CD14-positive monocyte (primary cell): ENCODE results near the gene ARFGAP1. TPM values are rescaled to one million over a fixed set of nuclear protein-coding genes. Genes with fewer than 3 reads are reported as not detected.

Experiments
- DNase-seq, 3 donors: peaks; one replicate each; pipeline ENCODE4 v3.0.0-alpha.2; 2011 to 2022
- H2AFZ ChIP-seq: 2 replicates; pipeline ENCODE4 v1.6.0; 2012; ENCODE audit warnings: mild to moderate bottlenecking, low read depth, low read length, inconsistent platforms; ENCODE audit not compliant: insufficient read depth, poor library complexity, severe bottlenecking
- H3K27ac ChIP-seq, 2 donors: 1 replicate in 1 of 2; 2 replicates in 1 of 2; pipeline ENCODE4 v1.5.1; 2012 to 2013; ENCODE audit warnings: low read length in 2 of 2, control low read depth in 1 of 2, inconsistent platforms in 1 of 2, low read depth in 1 of 2, mild to moderate bottlenecking in 1 of 2
- H3K27me3 ChIP-seq, 2 donors: one replicate each; pipeline versions ENCODE4 v1.6.0 to v1.6.1; 2011 to 2013; ENCODE audit warnings: low read length in 2 of 2; ENCODE audit not compliant: control insufficient read depth in 2 of 2, insufficient read depth in 2 of 2
- H3K36me3 ChIP-seq, 2 donors: replicated peaks in 1 of 2; 1 replicate in 1 of 2; 2 replicates in 1 of 2; pipeline versions ENCODE4 v1.5.1 to v1.6.1; 2012 to 2013; ENCODE audit warnings: low read length in 2 of 2, control low read depth in 1 of 2, inconsistent platforms in 1 of 2, mild to moderate bottlenecking in 1 of 2; ENCODE audit not compliant: insufficient read depth in 2 of 2, control insufficient read depth in 1 of 2
- H3K4me1 ChIP-seq, 2 donors: 1 replicate in 1 of 2; 2 replicates in 1 of 2; pipeline versions ENCODE4 v1.5.1 to v1.6.1; 2012 to 2013; ENCODE audit warnings: low read length in 2 of 2, control low read depth in 1 of 2, inconsistent platforms in 1 of 2, mild to moderate bottlenecking in 1 of 2, moderate library complexity in 1 of 2; ENCODE audit not compliant: insufficient read depth in 2 of 2, control insufficient read depth in 1 of 2
- H3K4me2 ChIP-seq: replicated peaks from 2 replicates; pipeline ENCODE3; 2012; ENCODE audit warnings: low read length, moderate library complexity, mild to moderate bottlenecking; ENCODE audit not compliant: poor library complexity, severe bottlenecking; ENCODE audit errors: extremely low read depth
- H3K4me3 ChIP-seq, 3 experiments: fragments of 200-600 bp in 1 of 3; sonication (generic) in 1 of 3; replicated peaks in 1 of 3; 1 replicate in 2 of 3; 2 replicates in 1 of 3; pipeline ENCODE4 v1.5.1; 2011 to 2013; ENCODE audit warnings: low read length in 3 of 3, mild to moderate bottlenecking in 3 of 3, control low read depth in 2 of 3, low read depth in 2 of 3, inconsistent platforms in 1 of 3, moderate library complexity in 1 of 3
- H3K79me2 ChIP-seq: 2 replicates; pipeline ENCODE4 v1.6.0; 2012; ENCODE audit warnings: mild to moderate bottlenecking, control low read depth, inconsistent platforms, low read length, moderate library complexity; ENCODE audit not compliant: insufficient read depth
- H3K9ac ChIP-seq: 2 replicates; pipeline ENCODE4 v1.6.0; 2017; ENCODE audit warnings: low read length, mild to moderate bottlenecking; ENCODE audit not compliant: insufficient read depth, poor library complexity, severe bottlenecking
- H3K9me3 ChIP-seq, 2 donors: replicated peaks in 1 of 2; 1 replicate in 1 of 2; 2 replicates in 1 of 2; pipeline versions ENCODE4 v1.5.1 to v1.6.1; 2012 to 2013; ENCODE audit warnings: low read length in 2 of 2, control low read depth in 1 of 2; ENCODE audit not compliant: control insufficient read depth in 1 of 2, insufficient read depth in 1 of 2
- H4K20me1 ChIP-seq: 2 replicates; pipeline ENCODE4 v1.6.0; 2012; ENCODE audit warnings: mild to moderate bottlenecking, low read length, control low read depth, moderate library complexity; ENCODE audit not compliant: insufficient read depth
- H3K27ac Mint-ChIP-seq, 7 donors: one replicate each; pipeline ENCODE4 v1.8.0; 2020; ENCODE audit warnings: mild to moderate bottlenecking in 7 of 7, mixed read lengths in 7 of 7, moderate library complexity in 6 of 7, inconsistent platforms in 2 of 7
- H3K27me3 Mint-ChIP-seq, 3 donors: one replicate each; pipeline ENCODE4 v1.8.0; 2021 to 2022; ENCODE audit warnings: low read depth in 3 of 3, mild to moderate bottlenecking in 3 of 3, mixed read lengths in 3 of 3, moderate library complexity in 3 of 3, inconsistent platforms in 1 of 3
- H3K36me3 Mint-ChIP-seq, 2 donors: one replicate each; pipeline ENCODE4 v1.8.0; 2020; ENCODE audit warnings: mixed read lengths in 2 of 2, inconsistent platforms in 1 of 2, mild to moderate bottlenecking in 1 of 2
- H3K4me1 Mint-ChIP-seq: one replicate; pipeline ENCODE4 v1.8.0; 2020; ENCODE audit warnings: mild to moderate bottlenecking, mixed read lengths
- H3K4me3 Mint-ChIP-seq, 2 donors: one replicate each; pipeline ENCODE4 v1.8.0; 2020; ENCODE audit warnings: mild to moderate bottlenecking in 2 of 2, mixed read lengths in 2 of 2, moderate library complexity in 1 of 2
- H3K9me3 Mint-ChIP-seq, 7 donors: one replicate each; pipeline ENCODE4 v1.8.0; 2020 to 2022; ENCODE audit warnings: mixed read lengths in 7 of 7, mild to moderate bottlenecking in 6 of 7, moderate library complexity in 6 of 7, inconsistent platforms in 2 of 7
- WGBS: methylation state at CpG from one replicate; pipeline ENCODE4 v1.1.5; 2013; ENCODE audit warnings: missing lambda C conversion rate; ENCODE audit not compliant: insufficient coverage; 5-methylcytosine and 5-hydroxymethylcytosine counted together
- intact Hi-C, 2 donors: fragments of 100-400 bp; cut with micrococcal nuclease; formaldehyde crosslinking; loops; one replicate each; pipeline versions ENCODE4 v1.15.0 to v1.15.1; 2023
- polyA plus RNA-seq, 3 donors: library from polyadenylated mRNA; depleted of rRNA in 1 of 3; unstranded in 2 of 3; stranded (reverse) in 1 of 3; fragments of 300-500 nt in 2 of 3; fragments of >200 nt in 1 of 3; fragmentation: Illumina TruSeq in 2 of 3; gene quantifications; 1 replicate in 2 of 3; 2 replicates in 1 of 3; pipeline ENCODE4 v1.2.3, GENCODE V29; 2012 to 2021
- TF ChIP-seq, protein P1 (sequence below): fragments of 200-600 bp; IDR thresholded peaks from one replicate; pipeline ENCODE4 v1.8.0; 2022; ENCODE audit warnings: antibody characterized with exemption, mild to moderate bottlenecking

ARFGAP1 gene
- polyA plus RNA-seq, 3 donors = 11.2 to 99.8 (median 14.1) TPM

DNA sequence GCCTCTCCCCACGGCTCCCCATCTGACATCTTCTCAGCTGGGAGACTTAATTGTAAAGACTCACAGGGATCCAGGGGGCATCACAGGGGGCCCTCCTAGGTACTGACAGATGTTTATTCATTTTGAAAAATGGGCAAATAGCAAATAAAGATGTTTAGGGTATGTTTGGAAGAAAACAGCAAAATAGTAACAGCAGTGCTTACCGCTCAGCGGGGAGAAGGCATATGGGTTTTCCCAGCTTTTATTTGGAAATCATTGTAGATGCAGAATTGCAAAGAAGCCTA lies 39.6 kb upstream of the ARFGAP1 start:
- 93% methylated on average over 2 of the region's 3 CpGs for WGBS

DNA sequence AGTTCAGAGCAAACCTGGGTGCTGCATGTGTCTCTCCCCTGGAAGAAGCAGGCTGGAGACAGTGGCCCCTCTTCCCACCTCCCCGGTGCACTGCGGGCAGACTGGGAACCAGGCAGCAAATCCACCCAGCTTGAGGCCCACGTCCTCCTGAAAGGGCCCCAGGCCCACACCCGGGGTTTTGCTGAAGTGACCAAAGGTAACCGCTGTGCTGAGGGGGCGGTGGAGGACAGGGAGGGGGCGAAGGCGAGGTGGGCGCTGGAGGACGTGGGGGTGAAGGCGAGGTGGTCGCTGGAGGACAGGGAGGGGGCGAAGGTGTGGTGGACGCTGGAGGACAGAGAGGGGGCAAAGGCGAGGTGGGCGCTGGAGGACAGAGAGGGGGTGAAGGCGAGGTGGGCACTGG lies 38.7 kb upstream of the ARFGAP1 start:
- Mint-ChIP-seq H3K4me1 (peaks cover 5% of the 10 kb centered on the region), H3K36me3 (no peaks in the 10 kb centered on the region), H3K4me3 (no peak overlapping the region), H3K27me3 (peaks cover 37 to 47% (median 40%) of the 10 kb centered on the region in 3 donors), H3K27ac (no peak overlapping the region), H3K9me3 (peaks cover 0 to 2% (median 0%) of the 10 kb centered on the region in 7 donors)
- intact Hi-C loops = no loop called here
- no peak overlapping the region for H2AFZ ChIP-seq
- H3K27me3 ChIP-seq = peaks cover 2 to 41% of the 10 kb centered on the region in 2 donors
- H3K9me3 ChIP-seq = no peaks in the 10 kb centered on the region
- H3K27ac ChIP-seq = no peak overlapping the region
- H3K36me3 ChIP-seq = no peaks in the 10 kb centered on the region
- no peak for DNase-seq
- H3K4me3 ChIP-seq = no peak overlapping the region
- H3K79me2 ChIP-seq = no peaks in the 10 kb centered on the region
- 84% methylated on average over 12 of the region's 17 CpGs for WGBS
- H3K4me1 ChIP-seq = no peaks in the 10 kb centered on the region
- no peak overlapping the region for H3K4me2 ChIP-seq
- no peaks in the 10 kb centered on the region for H4K20me1 ChIP-seq
- TF ChIP-seq, protein P1, sequence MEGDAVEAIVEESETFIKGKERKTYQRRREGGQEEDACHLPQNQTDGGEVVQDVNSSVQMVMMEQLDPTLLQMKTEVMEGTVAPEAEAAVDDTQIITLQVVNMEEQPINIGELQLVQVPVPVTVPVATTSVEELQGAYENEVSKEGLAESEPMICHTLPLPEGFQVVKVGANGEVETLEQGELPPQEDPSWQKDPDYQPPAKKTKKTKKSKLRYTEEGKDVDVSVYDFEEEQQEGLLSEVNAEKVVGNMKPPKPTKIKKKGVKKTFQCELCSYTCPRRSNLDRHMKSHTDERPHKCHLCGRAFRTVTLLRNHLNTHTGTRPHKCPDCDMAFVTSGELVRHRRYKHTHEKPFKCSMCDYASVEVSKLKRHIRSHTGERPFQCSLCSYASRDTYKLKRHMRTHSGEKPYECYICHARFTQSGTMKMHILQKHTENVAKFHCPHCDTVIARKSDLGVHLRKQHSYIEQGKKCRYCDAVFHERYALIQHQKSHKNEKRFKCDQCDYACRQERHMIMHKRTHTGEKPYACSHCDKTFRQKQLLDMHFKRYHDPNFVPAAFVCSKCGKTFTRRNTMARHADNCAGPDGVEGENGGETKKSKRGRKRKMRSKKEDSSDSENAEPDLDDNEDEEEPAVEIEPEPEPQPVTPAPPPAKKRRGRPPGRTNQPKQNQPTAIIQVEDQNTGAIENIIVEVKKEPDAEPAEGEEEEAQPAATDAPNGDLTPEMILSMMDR = no peak
- no peak overlapping the region for H3K9ac ChIP-seq

More for the DNA sequence above, 39.6 kb upstream of the ARFGAP1 start:
- Histone ChIP-seq H3K4me2 (no peak overlapping the region), H3K4me3 (no peak overlapping the region), H3K79me2 (no peaks in the 10 kb centered on the region), H2AFZ (no peak overlapping the region), H3K36me3 (no peaks in the 10 kb centered on the region), H3K27ac (no peak overlapping the region), H3K4me1 (no peaks in the 10 kb centered on the region), H3K9me3 (no peaks in the 10 kb centered on the region), H3K9ac (no peak overlapping the region), H4K20me1 (no peaks in the 10 kb centered on the region), H3K27me3 (peaks cover 2 to 41% of the 10 kb centered on the region in 2 donors)
- no peaks in the 10 kb centered on the region for H3K36me3 Mint-ChIP-seq
- H3K4me3 Mint-ChIP-seq = peak overlapping the region in 1 of 2 donors; percentile 26
- peaks cover 0 to 2% (median 0%) of the 10 kb centered on the region in 7 donors for H3K9me3 Mint-ChIP-seq
- intact Hi-C loops = no loop called here
- peaks cover 45 to 56% (median 47%) of the 10 kb centered on the region in 3 donors for H3K27me3 Mint-ChIP-seq
- no peak overlapping the region for H3K27ac Mint-ChIP-seq
- peaks cover 5% of the 10 kb centered on the region for H3K4me1 Mint-ChIP-seq
- DNase-seq = no peak
- TF ChIP-seq, protein P1 = no peak
